H1 (cell line): ENCODE measurements around the gene RPL13A. TPM values are rescaled to one million over a fixed set of nuclear protein-coding genes. Genes with fewer than 3 reads are reported as not detected.

Experiments
- CHD7 ChIP-seq: fragments of 300-600 bp; sonication (generic); IDR thresholded peaks from 2 replicates; pipeline ENCODE4 v1.7.1; 2012; ENCODE audit warnings: low read length, moderate library complexity, mild to moderate bottlenecking, inconsistent platforms; ENCODE audit not compliant: insufficient replicate concordance
- GABPA ChIP-seq: IDR thresholded peaks from 2 replicates; pipeline ENCODE4 v1.6.1; 2011; ENCODE audit warnings: mild to moderate bottlenecking, low read length, moderate library complexity, borderline replicate concordance; ENCODE audit not compliant: insufficient read depth
- JUN ChIP-seq: IDR thresholded peaks from 2 replicates; pipeline ENCODE4 v1.6.1; 2011; ENCODE audit warnings: low read depth, mild to moderate bottlenecking, improper control_type of control experiment, low read length
- KDM1A ChIP-seq: fragments of 200-600, 300-600 bp; sonication (generic); IDR thresholded peaks from 2 replicates; pipeline ENCODE4 v1.7.1; 2016; ENCODE audit warnings: mild to moderate bottlenecking, low read length, borderline replicate concordance
- SIRT6 ChIP-seq: IDR thresholded peaks from one replicate; pipeline ENCODE4 v1.7.1; 2012; ENCODE audit warnings: low read length, inconsistent platforms
- SUZ12 ChIP-seq: fragments of 200-600 bp; sonication (generic); IDR thresholded peaks from 2 replicates; pipeline ENCODE4 v1.6.1; 2012; ENCODE audit warnings: mild to moderate bottlenecking, inconsistent platforms, low read length, moderate library complexity, mixed read lengths
- TEAD4 ChIP-seq: IDR thresholded peaks from 2 replicates; pipeline ENCODE4 v1.6.1; 2012; ENCODE audit warnings: low read depth, low read length, inconsistent platforms, mixed read lengths
- USF2 ChIP-seq: IDR thresholded peaks from 2 replicates; pipeline ENCODE4 v1.6.1; 2011; ENCODE audit warnings: low read length, improper control_type of control experiment
- polyA plus RNA-seq, 7 experiments: library from polyadenylated mRNA; depleted of rRNA in 3 of 7; stranded (reverse) in 5 of 7; unstranded in 2 of 7; fragments of >200 nt in 5 of 7; fragments of 200-250 nt in 2 of 7; gene quantifications; 1 replicate in 5 of 7; 2 replicates in 1 of 7; 4 replicates in 1 of 7; pipeline versions ENCODE4 v1.2.1 to v1.2.3, GENCODE V29; 2011 to 2013; ENCODE audit warnings: missing spikeins in 2 of 7, mixed read lengths in 2 of 7
- total RNA-seq: library from RNA; stranded (reverse); fragmentation: NEBNext Ultra II Directional; extraction: Animal tissue kit (Norgen Biotek cat#: 25700); gene quantifications from 2 replicates; pipeline ENCODE4 v1.2.1, GENCODE V29; 2021

RPL13A gene
- total and polyA plus RNA-seq, 2 of the 8 experiments (the other 6 are each of a cell fraction or from before 2014, with no cell fraction given), result 3,305 to 8,868 TPM

- TF ChIP-seq CHD7 (no peak), KDM1A (no peak), SIRT6 (no peak), JUN (no peak), SUZ12 (no peak), USF2 (peak; percentile 46; the same call in 1 of the 2 replicates), TEAD4 (no peak), GABPA (no peak)
Measured at GRCh38 chr19:49533551-49534488, 46.4 kb downstream of the RPL13A start (continued).
